H4 (cell line): ENCODE data around the gene LYPD6B. TPM values are rescaled to one million over a fixed set of nuclear protein-coding genes. Genes with fewer than 3 reads are reported as not detected.
"Not testable (repeated sequence)": the region's sequence is repeated elsewhere in the genome, so short reads cannot be mapped to it uniquely, and the experiment has no call there.

Experiments
- DNase-seq: peaks from one replicate; pipeline ENCODE4 v3.0.0-alpha.2; 2015; ENCODE audit warnings: low spot score
- total RNA-seq: library from RNA; depleted of rRNA; stranded (reverse); fragments of >200 nt; shearing (Covaris generic); gene quantifications from 2 replicates; pipeline ENCODE4 v1.2.3, GENCODE V29; 2014

The LYPD6B gene
- total RNA-seq, 1 experiment from 2014 or later: 133 TPM

- peak; percentile 20 for DNase-seq
Measured at GRCh38 chr2:149200109-149200520, 161.6 kb downstream of the LYPD6B start.

- no peak for DNase-seq
Measured at GRCh38 chr2:149204686-149205085, 166.2 kb downstream of the LYPD6B start.

GRCh38 chr2:149205143-149205542, 166.6 kb downstream of the LYPD6B start:
- DNase-seq: no peak

GRCh38 chr2:149213764-149214493, 175.4 kb downstream of the LYPD6B start:
- no peak for DNase-seq

GRCh38 chr2:149218497-149218896, 180.0 kb downstream of the LYPD6B start:
- DNase-seq: no peak

GRCh38 chr2:149219856-149220255, 181.4 kb downstream of the LYPD6B start:
- no peak for DNase-seq

GRCh38 chr2:149221002-149221401, 182.5 kb downstream of the LYPD6B start:
- no peak for DNase-seq

- no peak for DNase-seq
Measured at GRCh38 chr2:149221898-149222297, 183.4 kb downstream of the LYPD6B start.

GRCh38 chr2:149223472-149224095, 185.1 kb downstream of the LYPD6B start:
- no peak for DNase-seq

GRCh38 chr2:149224543-149224942, 186.0 kb downstream of the LYPD6B start:
- DNase-seq: no peak

GRCh38 chr2:149225446-149225845, 186.9 kb downstream of the LYPD6B start:
- peak; percentile 18 for DNase-seq

GRCh38 chr2:149226790-149227189, 188.3 kb downstream of the LYPD6B start:
- DNase-seq: no peak

GRCh38 chr2:149235816-149236375, 197.4 kb downstream of the LYPD6B start:
- DNase-seq: no peak

GRCh38 chr2:149236410-149236809, 197.9 kb downstream of the LYPD6B start:
- no peak for DNase-seq

GRCh38 chr2:149246186-149246585, 207.7 kb downstream of the LYPD6B start:
- DNase-seq: no peak

- DNase-seq: not testable (repeated sequence)
Measured at GRCh38 chr2:149251436-149251835, 212.9 kb downstream of the LYPD6B start.

GRCh38 chr2:149256877-149257276, 218.4 kb downstream of the LYPD6B start:
- DNase-seq: not testable (repeated sequence)

- DNase-seq: no peak
Measured at GRCh38 chr2:149258531-149258930, 220.0 kb downstream of the LYPD6B start.

- DNase-seq: no peak
Measured at GRCh38 chr2:149259136-149259535, 220.6 kb downstream of the LYPD6B start.

GRCh38 chr2:149261692-149262091, 223.2 kb downstream of the LYPD6B start:
- no peak for DNase-seq
